HG03108 (cell line): ENCODE data around the gene MCF2L.
"Not testable (repeated sequence)": the region's sequence is repeated elsewhere in the genome, so short reads cannot be mapped to it uniquely, and the experiment has no call there.

Experiments used
- ATAC-seq: cut with Tn5 transposase; IDR thresholded peaks from one replicate; pipeline ENCODE4 v1.9.1; 2021; ENCODE audit warnings: moderate library complexity; ENCODE audit not compliant: unreplicated experiment

Gene MCF2L

GRCh38 chr13:113028336-113029060 lies 59.5 kb downstream of the MCF2L start:
- no peak for ATAC-seq

DNA sequence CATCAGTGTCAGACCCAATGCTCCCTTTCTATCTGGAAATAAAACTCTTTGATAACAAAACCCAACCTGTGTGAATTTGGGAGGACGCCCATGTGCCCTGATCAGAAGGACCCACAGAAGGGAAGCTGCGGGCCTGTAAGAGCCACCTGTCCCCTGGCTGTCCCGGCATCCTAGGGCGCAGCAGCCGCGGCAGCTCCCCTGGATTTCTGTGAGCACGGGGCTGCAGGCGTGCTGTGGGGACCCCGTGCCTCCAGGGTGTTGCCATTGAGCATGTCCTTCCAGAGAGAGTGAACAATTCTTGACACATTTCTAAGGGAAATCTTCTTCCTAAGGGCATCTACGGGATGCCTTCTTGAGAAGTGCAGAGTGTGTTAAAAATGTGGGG lies 60.0 kb downstream of the MCF2L start:
- ATAC-seq: no peak

DNA sequence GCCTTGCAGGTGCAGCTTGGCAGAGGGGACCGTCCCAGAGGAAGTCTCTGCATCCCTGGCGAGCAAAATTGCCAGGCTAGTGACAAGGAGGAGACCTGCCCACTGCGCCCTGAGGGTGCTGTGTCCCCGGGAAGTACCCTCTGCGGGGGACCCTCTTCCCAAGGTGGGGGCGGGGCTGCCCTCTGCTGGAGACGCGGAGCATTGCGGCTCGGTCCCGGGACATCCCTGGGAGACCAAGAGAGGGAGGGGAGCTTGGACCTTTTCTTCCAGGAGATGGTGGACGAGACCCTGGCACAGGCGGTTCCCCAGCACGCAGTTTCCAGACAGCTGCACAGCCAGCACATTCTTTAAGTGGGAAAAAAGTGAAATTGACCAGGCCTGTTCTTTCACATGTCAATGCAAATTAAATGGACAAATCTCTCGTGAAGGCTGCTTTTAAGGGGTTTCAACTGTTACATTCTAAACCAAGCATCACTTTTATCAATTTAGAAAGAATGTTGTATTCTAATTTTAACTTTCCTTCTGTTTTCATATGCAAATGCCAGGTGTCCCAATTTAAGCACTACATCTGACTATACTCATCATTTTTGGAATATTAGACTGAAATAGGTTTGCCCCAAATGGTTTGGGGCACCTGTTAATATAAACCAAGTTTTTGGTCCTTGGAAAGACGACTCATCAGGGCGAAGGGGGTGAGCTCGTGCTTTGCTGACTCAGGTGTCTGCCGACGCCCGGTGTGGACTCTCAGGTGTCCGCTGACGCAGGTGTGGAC lies 60.7 kb downstream of the MCF2L start:
- no peak for ATAC-seq

GRCh38 chr13:113030259-113030640 lies 61.2 kb downstream of the MCF2L start:
- ATAC-seq: not testable (repeated sequence)

DNA sequence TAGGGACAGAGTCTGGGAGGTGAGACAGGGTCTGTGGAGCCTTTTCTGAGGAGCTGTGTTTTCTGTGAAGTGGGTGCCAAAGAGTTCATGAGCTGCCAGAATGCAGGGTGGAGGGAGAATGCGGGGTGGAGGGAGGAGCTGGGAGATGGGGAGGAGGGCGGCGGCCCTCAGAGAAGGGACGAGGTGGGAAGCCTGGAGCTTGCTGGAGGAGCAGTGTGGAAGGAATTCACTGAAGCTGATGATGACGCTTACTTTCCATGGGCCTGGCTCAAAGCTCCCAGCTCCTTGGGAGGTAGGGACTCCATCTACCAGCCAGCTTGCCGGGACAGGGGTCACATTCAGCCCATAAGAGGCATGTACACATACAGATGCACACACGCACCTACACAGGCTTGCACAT lies 62.5 kb downstream of the MCF2L start:
- ATAC-seq: no peak

GRCh38 chr13:113032291-113032690 lies 63.3 kb downstream of the MCF2L start:
- no peak for ATAC-seq

DNA sequence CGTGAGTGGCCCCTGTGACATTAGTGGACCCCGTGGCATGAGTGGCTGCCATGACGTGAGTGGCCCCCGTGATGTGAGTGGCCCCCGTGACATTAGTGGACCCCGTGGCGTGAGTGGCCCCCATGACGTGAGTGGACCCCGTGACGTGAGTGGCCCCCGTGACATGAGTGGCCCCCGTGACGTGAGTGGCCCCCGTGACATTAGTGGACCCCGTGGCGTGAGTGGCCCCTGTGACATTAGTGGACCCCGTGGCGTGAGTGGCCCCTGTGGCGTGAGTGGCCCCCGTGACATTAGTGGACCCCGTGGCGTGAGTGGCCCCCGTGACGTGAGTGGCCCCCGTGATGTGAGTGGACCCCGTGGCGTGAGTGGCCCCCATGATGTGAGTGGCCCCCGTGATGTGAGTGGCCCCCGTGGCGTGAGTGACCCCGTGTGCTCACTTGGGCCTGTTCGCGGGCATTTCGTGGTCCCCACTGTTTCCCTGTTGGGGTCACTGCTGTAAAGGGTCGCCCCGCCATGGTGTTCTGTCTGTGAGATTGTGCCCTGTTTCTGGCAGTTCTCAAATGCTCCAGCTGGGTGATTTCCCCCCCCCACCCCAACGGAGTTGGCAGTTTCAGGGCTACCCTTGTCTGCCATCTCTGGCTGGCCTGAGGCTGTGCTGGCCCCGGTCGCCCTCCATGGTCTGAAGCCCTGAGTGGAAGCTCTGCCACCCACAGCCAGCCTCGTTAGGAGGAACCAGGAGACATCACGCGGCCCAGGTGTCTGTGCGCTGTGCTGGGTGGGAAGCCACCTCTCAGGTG lies 64.2 kb downstream of the MCF2L start:
- ATAC-seq: no peak

- no peak for ATAC-seq
These were observed 65.6 kb downstream of the MCF2L start for GRCh38 chr13:113034451-113035212.

- no peak for ATAC-seq
These were observed 66.3 kb downstream of the MCF2L start for GRCh38 chr13:113035213-113035800.

DNA sequence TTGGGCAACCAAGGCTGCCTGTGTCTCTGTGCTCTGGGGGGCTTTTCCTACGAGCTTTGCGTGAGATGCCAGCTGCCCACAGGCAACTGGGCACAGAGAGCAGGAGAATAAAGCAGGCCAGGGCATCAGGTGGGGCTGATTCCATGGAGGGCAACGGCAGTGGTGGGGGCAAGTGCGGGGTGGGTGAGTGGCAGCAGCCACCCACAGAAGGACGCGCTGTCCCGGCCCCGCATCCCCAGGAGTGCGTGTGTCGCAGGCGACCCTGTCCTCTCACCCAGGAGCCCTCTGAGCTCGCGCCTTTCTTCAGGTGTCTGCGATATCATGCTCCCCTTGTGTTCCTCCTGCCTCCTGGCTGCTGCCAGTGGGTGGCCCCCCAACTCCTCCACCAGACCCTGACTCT lies 67.4 kb downstream of the MCF2L start:
- ATAC-seq: no peak

DNA sequence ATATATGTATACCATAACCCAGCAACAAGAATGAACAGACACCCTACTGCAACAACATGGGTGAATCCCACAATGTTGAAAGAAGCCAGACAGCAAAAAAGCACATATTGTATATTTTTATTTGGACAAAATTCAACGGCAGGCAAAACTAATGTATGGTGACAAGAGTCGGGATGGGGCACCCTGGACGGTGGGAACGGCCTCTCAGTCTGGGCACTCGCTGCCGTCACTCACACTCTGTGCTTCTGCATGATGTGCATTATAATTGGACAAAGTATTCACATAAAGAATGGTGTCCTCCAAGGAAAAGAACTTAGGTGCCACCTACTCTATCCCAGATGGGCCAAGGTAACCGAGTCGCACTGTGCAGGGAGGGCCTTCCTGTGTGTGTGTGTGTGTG lies 71.0 kb downstream of the MCF2L start:
- no peak for ATAC-seq

- ATAC-seq: no peak
These were observed 71.7 kb downstream of the MCF2L start for GRCh38 chr13:113040597-113041292.

DNA sequence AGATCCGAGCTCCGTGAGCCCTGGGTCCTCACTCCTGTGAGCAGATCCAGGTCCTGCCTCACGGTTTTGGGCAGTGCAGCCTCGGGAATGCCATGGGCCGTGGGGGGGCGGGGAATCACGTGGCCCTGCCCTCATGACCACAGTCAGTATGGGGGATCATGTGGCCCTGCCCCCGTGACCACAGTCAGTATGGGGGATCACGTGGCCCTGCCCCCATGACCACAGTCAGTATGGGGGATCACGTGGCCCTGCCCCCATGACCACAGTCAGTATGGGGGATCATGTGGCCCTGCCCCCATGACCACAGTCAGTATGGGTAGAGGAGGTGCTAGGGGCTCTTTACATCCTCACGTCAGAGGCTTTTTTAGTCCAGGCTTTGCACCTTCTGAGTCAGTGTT lies 72.3 kb downstream of the MCF2L start:
- no peak for ATAC-seq

DNA sequence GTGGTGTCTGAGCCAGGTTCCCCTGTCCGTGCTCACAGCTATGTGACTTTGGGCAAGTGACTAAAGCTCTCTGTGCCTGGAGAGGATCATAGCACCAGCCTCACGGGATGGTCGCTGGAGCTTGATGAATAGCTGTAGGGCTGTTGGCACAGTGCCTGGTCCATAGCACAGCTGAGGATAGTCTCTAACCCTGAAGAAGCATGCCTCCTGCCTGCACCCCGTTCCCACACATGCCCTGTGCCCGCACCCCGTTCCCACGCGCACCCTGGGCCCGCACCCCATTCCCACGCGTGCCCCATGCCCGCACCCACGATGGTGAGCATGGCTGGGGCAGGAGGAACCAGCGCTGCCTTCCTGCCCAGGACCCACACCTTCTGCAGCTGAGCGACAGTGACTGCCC lies 72.9 kb downstream of the MCF2L start:
- no peak for ATAC-seq

DNA sequence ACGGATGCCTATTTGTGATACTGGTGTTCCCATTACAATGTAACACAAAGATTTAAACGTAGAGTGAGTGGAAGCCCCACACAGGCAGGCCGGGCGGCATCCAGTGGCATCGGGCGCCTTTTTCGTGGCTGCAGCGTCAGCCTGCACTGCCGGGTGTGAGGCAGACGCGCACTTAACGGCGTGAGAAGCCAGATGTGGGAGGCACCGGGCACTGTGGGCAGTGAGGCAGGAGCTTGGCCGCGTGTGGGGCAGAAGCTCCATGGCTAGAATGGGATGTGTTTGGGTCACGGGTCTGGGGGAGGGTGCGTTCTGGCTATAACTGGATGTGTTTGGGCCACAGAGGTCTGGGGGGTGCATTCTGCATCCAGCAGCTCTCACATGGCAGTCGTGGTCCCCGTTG lies 73.4 kb downstream of the MCF2L start:
- no peak for ATAC-seq

GRCh38 chr13:113043001-113043630 lies 74.1 kb downstream of the MCF2L start:
- ATAC-seq: no peak

GRCh38 chr13:113043931-113044330 lies 74.9 kb downstream of the MCF2L start:
- no peak for ATAC-seq

DNA sequence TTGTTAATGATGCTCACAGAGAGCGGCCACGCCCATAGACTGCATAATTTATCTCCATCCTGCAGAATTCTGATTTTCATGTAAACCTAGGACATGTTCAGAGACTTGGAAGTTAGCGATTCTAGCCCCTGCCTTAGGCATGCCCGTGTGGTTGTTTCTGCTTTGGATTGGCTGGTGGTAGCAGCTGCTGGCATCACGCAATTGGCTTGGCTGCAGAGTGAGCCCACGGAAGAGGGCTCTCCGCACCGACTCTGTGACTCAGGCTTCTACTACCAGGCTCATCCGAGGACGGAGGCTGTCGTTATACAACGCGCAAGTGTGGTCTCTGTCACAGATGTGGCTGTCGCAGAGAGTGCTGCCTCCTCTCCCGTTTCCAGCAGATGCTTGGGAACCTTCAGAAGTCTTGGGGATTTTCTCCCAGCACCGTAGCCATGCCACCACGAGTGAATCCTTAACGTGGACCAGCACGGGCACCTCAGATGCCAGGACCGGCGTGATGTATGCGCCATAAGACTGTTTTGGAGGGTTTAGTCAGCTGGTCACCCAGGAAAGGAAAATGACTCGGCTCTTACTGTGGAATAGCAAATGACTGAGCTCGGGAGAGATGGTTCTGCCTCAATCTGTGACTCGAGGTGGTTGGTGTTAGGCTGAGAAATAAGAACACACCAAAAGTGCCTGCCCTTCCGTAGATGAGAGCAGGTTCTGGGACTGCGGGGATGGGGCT lies 75.5 kb downstream of the MCF2L start:
- ATAC-seq: no peak
